GM12874 (cell line): ENCODE data around the gene ADAMTS2.

Experiments
- CTCF ChIP-seq: IDR thresholded peaks from 2 replicates; pipeline ENCODE4 v1.5.1; 2011; ENCODE audit warnings: low read depth, mild to moderate bottlenecking, control low read depth, low read length, moderate library complexity; ENCODE audit not compliant: insufficient read depth

The ADAMTS2 gene

GRCh38 chr5:179235416-179236400 is 109.6 kb downstream of the ADAMTS2 start:
- no peak for TF ChIP-seq CTCF

GRCh38 chr5:179234563-179235135 is 110.6 kb downstream of the ADAMTS2 start:
- no peak for TF ChIP-seq CTCF

DNA sequence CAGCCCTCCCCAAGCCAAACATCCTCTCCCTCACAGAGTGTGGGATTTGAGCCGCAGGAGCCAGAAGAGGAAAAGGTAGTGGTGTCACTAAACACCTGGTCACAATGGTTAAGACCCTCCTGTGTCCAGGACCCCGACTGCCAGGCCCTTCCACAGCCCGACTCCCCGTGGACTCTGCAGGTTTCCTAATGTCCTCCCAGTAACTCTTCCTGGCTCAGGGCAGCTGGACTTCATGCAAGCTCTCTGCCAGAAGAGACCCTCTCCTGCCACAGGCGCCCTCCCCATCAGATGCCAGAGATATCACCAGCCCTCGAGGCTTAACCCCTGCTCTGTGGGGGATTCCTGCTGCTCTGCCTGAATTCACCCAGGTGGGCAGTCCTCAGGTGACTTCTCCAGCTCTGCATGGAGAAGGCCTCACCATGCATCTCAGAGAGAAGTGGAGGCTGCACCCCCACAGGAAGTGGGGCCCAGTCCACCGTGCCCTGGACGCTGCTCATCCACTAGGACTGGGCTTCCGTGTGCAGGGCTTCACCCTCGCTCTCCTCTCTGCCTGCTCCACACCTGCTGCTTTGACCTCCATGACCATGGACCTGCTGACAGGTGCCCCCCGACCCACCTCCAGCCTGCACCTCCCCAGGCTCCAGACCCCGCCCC is 111.2 kb downstream of the ADAMTS2 start:
- TF ChIP-seq CTCF, result no peak

DNA sequence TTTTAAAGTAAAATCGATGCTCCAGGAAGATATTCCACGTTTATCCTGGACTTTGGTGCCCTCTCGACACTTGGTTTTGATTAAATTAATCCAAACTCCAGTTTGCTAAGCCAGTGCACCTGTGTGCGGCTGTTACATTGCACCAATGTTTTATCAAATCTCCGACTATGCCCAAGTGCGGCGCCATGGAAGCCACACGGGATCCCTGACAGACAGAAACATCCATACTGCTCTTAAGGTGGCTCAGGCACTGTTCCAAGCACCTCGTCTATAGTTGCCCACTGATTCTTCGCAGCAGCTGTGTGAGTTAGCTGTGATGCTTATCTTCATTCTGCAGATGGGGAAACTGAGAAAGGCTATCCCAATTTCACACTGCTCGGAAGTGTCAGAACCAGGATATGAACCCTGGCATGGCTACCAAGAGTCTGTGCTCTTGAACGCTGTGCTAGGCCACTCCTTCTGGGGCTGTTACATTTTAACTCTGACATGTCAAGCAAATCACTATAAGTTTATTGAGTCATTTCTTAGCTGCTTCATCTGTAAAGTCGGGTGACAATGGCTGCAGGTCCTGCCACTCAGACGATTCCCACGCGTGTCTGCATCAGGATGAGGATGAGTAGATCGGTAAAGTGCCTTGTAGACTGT is 113.0 kb downstream of the ADAMTS2 start:
- TF ChIP-seq CTCF, result no peak

- no peak for TF ChIP-seq CTCF
Observed at GRCh38 chr5:179231309-179231708, 114.0 kb downstream of the ADAMTS2 start.

DNA sequence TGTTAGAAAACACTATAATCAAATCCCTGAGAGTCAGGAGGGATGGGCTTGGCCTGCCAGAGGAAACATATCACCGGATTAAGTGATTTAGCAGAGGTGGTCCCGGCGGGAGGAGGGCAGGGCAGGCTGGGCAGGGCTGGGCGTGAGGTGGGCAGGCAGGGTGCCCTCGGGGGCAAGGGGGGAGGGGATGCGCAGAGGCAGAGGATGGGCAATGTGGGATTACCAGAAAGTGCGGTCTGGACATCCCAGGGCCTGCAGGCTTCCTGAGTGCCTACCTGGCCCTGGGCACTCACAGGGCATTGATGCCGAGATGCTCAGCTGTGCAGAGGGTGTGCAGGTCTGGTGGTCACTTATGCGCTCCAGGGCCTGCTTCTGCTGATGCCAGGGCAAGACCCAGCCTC is 115.2 kb downstream of the ADAMTS2 start:
- no peak for TF ChIP-seq CTCF

- no peak for TF ChIP-seq CTCF
Observed at GRCh38 chr5:179229331-179229831, 115.9 kb downstream of the ADAMTS2 start.
